Measurements from ENCODE around the gene GPC3. TPM values are rescaled to one million over a fixed set of nuclear protein-coding genes. Genes with fewer than 3 reads are reported as not detected.

The GPC3 gene
- total RNA-seq, 1 donor from 2014 or later, result 0.12 TPM

DNA sequence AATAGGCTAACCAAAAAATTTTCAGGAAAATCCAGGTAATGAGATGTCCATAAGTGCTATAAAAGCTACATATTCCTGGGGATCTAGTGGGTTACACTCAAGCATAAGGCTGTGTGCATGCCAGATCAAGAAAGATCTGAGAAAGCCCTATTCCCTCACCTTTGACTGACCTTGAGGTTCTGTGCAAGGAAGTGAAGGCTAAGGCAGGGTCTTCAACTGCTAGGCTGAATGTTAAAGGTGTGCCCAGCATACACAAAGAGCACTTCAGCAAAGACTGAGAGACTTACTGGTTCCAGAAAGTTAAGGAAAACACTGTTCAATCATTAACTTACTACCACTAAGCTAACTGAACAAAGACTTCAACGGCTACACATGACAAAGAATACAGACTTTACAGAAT lies 269.7 kb downstream of the GPC3 start:
- intact Hi-C loops (cut with micrococcal nuclease), result no loop called here

DNA sequence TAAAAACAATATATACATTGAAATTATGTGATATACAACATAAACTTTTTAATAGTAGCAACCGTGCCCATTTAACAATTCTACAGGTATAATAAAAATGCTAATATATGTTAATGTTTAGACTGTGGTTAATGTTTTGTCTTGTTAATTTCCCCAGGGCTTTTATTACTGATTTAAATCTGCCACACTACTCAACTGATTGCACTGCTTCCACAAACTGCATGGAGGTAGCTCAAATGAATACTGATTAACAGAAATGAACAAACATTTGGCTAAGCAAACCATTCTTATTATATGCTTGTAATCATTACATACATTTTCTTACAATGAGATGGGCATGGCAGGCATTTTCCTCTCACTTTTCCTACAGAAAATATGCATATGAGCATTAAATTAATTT lies 275.9 kb downstream of the GPC3 start:
- intact Hi-C loops (cut with micrococcal nuclease), result no loop called here

DNA sequence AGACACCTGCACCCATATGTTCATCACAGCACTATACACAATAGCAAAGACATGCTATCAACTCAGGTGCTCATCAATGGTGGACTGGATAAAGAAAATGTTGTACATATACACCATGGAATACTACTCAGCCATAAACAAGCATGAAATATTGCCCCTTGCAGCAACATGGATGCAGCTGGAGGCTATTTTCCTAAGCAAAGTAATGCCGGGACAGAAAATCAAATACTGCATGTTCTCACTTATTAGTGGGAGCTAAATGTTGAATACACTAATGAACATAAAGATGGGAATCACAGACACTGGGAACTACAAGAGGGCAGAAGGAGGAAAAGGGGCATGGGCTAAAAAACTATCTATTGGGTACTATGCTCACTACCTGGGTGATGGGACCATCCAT lies 278.5 kb downstream of the GPC3 start:
- intact Hi-C loops (cut with micrococcal nuclease), result no loop called here

DNA sequence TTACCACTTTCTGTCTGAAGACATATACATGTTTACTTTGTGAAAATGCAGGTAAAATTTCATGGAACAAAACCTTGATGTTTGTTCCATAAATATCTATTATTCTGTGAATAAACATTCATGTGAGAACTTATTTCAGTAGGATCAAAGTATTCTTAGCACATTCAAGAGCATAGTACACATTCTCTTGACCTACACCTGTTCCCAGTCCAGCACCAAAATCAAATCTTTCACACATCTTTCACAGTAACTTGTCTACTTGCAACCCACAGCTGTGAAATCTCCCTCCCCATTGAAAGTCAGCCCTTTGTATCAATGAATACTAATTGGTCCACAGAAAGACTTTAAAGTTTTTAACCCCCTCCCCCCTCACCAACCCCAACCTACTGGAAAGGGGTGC lies 283.2 kb downstream of the GPC3 start:
- intact Hi-C loops (cut with micrococcal nuclease), result no loop called here

DNA sequence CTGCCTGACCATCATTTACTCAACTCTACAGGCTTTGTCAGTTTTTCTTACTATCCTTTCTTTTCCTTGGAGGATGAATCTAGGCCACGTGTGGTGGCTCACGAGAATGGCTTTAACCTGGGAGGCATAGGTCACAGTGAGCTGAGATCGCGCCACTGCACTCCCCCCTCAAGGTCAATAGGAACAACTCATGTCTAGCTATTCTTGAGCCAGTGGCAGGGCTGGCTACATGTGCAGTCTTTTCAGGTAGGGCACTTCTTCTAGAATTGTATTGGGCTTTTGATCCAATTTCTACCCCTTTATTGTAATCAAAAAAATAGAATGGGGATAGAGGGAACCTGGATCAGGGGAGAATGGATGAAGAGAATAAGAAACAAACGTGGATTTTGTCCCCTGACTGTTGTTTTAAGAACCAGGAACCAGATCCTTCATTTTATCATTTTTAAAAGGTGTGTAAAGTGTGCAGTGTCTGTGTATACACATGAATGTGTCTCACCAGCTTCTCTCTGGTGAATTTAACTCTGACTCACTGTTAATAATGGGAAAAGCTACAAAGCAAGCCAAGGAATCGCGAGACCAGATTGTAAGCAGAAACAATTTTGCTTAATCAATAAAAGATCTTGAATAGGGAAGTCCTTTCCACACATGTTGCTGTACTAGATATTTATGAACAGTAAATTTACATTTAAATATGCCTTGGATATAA lies 286.2 kb downstream of the GPC3 start:
- intact Hi-C loops (cut with micrococcal nuclease), result no loop called here

DNA sequence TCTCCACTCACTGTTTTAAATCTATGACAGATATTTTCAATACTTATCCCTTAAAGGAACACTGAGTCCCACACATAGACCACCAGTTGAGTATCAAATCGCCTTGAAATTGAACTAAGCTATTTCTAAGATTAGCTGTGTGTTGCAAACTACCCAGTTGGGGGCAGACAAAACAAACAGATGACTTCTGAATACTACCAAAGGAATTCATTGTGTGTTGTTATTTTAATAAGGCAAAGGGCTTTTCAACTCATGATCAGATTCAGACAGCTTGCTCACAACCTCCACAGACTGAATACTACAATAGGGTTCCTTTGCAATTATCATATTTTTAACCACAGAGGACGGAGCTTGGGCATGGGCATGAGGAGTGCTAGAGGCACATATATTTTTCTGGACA lies 287.1 kb downstream of the GPC3 start:
- intact Hi-C loops (cut with micrococcal nuclease), result loop anchor here (1.0 kb wide), 1 partner anchor 78 kb away; no protein-coding TSS in a partner anchor

DNA sequence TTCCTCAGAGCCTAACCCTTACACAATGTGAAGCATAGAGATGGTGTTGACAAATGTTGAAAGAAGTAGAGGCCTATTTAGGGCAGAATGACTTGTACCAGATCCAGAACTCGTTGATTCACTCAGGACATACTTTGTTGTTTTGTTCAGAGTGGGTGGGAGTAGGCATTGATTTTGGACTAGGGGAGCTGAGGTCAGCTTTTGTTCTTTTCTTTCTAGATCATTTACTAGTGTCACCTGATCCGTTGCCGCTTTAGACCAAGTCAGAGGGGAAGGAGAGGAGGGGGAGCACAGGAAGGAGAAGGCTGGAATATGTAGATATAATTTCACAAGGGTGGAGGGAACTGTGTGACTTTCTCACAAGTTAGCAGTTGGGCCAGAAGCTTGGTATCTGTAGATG lies 287.7 kb downstream of the GPC3 start:
- intact Hi-C loops (cut with micrococcal nuclease), result loop anchor here (1.0 kb wide), 1 partner anchor 79 kb away; no protein-coding TSS in a partner anchor

DNA sequence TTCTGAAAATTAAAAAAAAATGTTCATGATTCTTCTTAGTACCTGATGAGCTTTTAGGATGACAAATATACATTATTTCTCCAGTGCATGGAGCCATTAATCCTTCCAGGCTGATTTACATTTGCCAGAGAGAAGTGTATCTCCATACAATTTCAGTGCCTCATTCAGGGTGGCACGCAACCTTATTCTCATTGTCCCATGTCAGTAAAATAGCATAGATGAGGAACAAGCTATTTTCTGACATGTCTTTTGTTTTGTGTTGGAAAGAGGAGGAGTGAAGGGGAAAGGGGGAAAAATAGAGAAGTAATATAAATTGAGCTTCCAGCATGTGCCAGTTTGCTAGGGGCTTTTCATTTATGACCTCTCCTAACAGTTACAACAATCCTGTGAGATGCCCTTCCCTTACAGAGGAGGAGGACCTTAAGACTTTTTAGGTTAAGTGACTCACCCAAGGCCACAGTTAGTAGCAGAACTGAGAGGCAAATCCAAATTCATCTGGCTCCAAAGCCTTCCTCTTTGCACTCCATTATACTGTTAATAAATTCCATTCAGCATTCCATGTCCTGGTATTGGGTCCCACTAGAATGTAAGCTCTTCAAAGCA lies 295.3 kb downstream of the GPC3 start:
- intact Hi-C loops (cut with micrococcal nuclease), result no loop called here

DNA sequence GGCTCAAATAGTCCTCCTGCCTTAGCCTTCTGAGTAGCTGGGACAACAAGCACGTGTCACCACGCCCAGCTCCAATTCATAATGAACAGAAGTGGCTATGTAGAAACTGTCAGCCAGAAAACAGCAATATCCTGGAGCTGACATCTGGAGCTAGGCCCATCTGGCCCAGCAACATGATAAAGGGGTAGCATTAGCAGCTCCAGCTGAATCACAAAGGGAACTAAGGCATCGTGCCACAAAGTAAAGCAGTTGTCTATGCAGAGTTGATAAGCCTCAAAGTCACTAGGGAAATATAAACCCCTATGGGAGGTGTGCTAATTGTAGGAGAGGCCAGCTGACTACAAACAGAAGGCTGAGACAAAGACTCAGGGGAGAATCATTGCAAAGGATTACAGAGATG lies 299.6 kb downstream of the GPC3 start:
- intact Hi-C loops (cut with micrococcal nuclease), result no loop called here

DNA sequence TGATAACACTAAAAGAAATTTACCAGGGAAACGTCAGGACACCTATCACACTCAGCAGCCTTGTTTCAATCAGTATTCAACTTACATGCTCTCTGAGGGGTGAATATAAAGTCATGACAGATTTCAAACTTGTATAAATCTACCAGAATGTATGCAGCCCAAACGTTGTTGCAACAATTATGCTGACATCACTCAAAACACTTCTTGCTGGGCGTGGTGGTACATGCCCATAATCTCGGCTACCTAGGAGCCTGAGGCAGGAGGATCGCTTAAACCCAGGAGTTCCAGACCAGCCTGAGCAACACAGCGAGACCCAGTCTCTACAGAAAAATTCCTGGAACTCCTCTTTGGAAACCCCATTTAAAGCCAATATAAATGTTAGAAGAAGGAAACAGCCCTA lies 303.5 kb downstream of the GPC3 start:
- intact Hi-C loops (cut with micrococcal nuclease), result no loop called here

DNA sequence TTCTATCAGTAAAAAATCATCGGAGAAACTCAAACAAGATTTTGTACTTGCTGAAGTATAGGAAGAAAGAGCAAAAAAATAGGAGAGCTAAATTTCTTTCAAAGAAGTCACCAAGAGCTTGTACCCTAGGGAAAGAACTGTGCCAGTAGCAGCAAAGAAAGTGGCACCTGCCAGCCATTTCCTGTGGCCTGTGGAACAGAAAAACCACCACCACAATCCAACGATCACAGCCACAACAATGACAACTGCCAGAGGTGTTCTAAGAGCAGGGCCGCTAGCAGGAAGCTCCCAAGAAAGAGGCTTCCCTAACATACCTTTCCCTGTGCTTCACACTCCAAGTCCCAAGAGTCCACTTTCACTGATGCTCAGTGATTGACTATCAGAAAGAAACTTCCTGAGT lies 304.0 kb downstream of the GPC3 start:
- intact Hi-C loops (cut with micrococcal nuclease), result no loop called here

DNA sequence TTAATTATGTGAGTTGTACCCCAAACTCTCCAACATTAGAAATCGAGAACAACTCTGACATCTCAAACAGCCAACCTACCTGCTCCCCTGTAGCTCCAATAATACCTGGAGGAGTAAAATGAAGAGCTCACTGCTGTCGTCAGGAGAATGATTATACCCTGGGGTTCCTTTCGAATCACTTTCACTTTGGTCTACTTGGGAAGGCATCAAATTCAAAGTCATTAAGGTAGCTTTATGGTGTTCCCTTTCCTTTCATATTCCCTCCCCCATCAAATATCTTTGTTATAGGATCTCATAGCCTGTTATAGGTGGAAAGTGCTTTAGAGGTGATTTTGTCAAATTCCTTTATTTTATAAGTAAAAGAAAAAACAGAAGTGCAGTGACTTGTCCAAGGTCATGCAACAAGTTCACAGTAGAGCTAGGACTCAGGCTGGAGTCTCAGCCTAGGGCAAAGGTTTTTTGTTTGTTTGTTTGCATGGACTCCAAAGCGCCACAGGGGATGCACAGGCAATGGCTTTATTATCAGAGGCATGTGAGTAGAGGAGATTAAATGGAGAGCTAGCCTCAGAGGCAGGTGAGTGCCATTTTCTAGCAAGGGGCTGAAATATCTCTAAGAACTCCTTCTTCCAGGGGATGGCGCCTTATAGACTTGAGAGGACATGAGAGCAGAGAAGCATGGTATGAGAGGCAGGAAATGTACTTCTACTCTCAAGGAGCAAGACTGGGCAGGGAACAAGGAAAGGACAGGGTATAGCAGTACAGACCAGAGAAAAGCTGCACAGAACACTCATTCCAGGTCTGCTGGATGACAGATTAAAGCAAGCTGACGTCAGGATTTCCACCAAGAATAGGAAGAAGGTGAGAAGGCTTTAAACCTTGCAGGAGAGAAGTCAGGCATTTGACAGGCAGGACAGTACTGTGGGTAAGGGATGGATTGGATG lies 308.0 kb downstream of the GPC3 start:
- intact Hi-C loops (cut with micrococcal nuclease), result no loop called here

DNA sequence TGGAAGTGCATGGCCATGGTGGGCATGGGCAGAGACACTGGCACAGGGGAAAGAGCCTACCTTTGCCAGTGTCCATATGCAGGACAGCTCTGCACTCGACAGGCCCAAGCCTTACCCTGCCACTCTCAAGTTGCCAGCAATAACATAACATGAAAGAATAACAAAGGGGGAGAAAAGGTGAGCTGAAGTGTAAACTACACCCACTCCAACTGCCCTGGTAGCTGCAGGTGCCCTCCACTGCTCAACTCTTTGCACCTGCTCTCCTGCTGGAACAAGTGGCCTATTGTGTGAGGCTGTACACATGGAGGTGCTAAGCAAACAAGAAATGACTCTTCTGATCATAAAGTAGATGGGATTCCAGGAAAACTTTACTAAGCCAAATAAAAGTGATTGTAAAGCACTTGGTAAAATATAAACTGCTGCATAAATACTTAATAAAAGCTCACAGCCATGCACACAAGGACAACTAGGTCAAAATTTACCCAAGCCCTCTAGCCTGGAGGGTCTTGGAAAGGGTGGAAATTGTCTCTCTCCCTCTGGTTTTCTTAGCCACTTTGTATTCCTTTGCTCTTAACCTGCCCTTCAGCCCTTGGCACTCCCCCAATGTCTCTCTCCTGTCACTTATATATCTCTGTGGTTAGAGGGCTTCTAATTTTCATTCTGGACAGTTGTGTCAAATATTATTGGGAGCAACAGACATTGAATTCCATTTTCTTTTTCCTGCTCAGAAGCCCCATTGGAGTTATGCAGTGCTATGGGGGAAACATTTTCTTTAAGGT lies 308.9 kb downstream of the GPC3 start:
- intact Hi-C loops (cut with micrococcal nuclease), result no loop called here

DNA sequence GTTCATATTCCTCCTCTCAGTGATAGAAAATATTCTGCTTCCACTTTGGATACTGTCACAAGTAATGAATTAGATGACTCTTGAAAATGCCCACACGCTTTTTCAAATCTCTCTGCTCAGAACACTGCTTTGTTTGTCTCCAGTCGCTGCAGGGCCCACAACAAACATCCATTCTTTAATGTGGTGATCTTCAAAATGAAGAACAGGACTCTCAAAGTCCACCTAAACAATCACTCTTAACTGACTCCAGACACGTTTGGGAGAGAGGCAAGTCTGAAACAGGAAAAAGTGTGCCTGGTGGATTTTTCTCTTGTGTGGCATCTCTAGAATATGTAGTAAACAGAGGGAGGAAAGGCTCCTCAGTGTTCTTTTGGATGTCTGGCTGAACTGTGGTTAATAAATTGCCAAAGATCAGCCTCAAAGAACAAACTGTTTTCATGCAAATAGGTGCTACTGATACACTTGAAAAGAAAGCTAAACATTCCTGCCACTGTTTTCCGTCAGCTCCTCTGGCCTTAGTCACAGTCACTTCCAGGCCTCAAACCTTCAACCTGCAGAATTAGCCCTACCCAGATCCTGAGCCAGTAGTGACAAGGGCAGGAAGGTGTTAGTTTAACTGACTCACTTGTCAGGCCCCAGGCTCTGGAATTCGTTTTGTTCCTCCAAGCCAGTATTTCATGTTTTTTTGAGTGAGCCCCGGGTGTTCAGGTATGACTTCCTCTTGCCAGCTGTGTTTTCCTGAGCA lies 310.5 kb downstream of the GPC3 start:
- intact Hi-C loops (cut with micrococcal nuclease), result no loop called here

DNA sequence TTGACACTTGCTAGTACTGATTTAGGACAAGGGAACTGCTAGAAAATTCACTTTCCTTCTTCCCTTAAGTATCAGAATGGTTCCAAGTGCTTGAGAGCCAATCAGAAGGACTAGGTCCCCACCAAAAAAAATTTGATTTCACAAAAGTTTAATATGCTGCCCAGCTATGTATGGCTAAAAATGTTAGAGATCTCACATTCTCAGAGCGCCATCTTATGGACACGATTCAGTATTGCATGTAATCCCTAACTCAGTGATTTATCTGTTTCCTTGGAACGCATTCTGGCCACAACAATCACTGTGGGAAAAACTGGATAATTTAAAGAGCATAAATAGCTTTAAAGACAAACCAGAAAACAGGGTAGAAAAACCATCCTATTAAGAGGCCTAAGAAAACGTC lies 315.0 kb downstream of the GPC3 start:
- intact Hi-C loops (cut with micrococcal nuclease), result loop anchor here (1.0 kb wide), 4 partner anchors 695 to 1842 kb away; no protein-coding TSS in a partner anchor

DNA sequence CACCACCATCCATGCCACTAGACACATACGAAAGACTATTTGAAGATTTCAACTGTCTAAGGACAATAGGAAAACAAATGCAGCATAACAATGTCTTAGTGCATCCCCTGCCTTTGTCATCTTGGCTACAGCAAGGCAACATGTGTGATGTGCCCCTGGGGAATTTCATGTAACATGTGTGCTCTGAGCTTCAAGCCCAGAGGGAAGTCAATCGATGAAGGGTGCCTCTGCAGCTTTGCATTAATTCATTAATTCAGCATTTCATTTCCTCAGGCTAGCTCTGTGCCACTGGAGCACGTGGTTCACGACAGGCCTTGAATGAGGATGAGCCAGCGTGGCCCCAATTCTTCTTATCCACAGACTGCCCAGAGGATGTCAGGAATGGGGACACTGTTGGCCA lies 316.2 kb downstream of the GPC3 start:
- intact Hi-C loops (cut with micrococcal nuclease), result no loop called here

DNA sequence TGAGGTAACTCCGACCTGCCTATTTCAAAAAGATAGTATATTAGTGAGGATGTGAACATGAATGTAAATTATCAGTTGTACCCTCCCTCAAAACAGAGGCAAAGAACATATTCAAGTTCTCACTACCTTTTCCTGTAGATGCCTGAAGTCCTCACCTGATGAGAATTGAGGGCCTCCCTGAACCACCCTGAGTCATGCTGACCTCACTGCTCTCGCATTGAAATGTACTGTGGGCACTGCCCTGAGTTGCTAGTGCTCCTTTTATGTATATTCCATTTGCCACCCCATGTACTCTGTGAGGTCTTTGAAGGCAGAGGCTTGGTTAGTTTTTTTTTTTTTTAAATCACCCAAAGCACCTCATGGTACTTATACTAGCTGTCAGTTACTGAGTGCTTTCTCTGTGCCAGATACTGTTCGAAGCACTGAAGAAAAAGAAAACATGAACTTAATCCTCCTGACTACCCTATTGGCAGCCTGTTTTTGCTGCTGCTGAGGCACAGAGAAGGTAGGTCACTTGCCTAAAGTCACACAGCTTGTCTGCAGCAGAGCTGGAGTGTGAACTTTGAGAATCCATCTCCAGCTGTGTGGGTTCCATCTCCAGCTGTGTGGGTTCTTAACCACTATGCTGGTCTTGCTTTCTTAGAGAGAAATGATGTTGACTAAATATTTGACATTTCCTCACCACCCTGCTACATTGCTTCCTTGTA lies 317.0 kb downstream of the GPC3 start:
- intact Hi-C loops (cut with micrococcal nuclease), result no loop called here

DNA sequence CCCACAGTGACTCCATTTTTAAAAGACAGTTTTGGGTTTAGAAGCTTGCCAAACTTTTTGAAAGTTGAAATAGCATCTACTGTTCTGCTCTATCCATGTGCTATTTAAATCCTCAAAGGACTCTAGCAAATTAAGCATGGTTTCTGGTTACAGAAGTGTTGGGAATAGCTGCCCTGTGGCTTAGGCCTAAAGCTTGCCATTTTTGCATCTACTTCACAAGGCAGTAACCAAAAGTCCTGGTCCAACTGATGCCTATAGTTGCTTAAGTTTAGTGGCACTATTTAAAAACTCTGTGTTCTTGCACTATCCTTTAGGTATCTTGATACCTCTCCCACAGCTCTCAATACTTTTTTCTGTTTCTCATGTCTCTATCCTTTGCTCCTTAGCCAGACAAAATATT lies 319.1 kb downstream of the GPC3 start:
- intact Hi-C loops (cut with micrococcal nuclease), result no loop called here

DNA sequence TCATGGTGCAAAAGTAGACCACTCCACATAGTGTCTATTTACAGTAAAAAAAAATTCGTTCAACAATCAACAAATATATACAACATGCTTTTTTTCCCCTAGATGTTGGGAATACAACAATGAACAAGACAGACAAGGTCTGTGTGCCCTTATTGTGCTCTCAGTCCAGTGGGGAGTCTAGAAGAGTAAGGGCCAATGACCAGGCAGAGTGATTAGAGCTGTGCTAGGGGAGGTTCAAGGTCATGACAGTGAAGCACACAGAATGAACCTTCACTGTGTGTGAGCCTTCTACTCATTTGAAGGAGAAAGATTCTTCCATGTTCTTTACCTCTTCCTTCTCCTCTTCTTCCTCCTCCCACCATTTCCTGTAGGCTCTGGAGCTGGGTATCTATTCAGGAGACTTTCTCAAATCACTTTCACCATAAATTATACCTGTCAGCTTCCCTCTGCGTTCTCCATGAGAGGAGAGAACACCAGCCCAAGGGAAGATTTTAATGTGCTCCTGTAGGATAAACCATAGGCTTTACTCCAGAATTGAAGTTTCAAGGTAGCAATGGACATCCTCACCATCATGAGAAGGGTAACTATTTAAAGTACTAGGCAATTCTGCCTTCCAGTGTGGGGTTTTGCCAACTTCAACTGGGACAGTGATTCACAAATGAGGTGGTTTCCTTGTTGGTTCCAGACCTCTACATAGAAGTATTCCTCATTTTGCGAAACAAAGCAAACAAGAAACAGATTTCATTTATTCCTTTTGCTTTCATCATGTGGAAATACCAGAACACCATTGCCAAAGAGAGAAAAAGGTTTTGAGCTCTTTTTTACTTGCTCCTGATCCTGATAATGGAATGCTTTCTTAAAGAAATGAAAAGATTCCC lies 323.2 kb downstream of the GPC3 start:
- intact Hi-C loops (cut with micrococcal nuclease), result no loop called here
